Measurements from ENCODE around the gene SUGP1. TPM values are rescaled to one million over a fixed set of nuclear protein-coding genes. Genes with fewer than 3 reads are reported as not detected.

The SUGP1 gene
- total and polyA plus RNA-seq, 2 of the 13 experiments (the other 11 are each of a cell fraction or from before 2014, with no cell fraction given), result 21.6 to 25.9 TPM

GRCh38 chr19:19320361-19321140, at the start of gene SUGP1, which contains the start of gene MAU2 (continued):
- TF ChIP-seq RXRA (CRISPR knock-in tag; IDR thresholded peaks at IDR 0.05) (no peak), HHEX (CRISPR knock-in tag; IDR thresholded peaks at IDR 0.05) (no peak), MZF1 (CRISPR knock-in tag; IDR thresholded peaks at IDR 0.05; ENCODE audit: borderline replicate concordance) (no peak), IRF9 (CRISPR knock-in tag; IDR thresholded peaks at IDR 0.05; ENCODE audit: borderline replicate concordance) (0 out of 2 replicates have a peak, but pooled peaks have one; percentile 29), U2AF2 (IDR thresholded peaks at IDR 0.05; ENCODE audit: low read depth, low read length) (no peak), DMAP1 (CRISPR knock-in tag; IDR thresholded peaks at IDR 0.05) (peak; percentile 33; the same call in 1 of the 2 replicates), HMG20A (CRISPR knock-in tag; IDR thresholded peaks at IDR 0.05; ENCODE audit: borderline replicate concordance) (no peak), ZNF773 (CRISPR knock-in tag; IDR thresholded peaks at IDR 0.05; ENCODE audit: borderline replicate concordance) (no peak), THAP7 (CRISPR knock-in tag; IDR thresholded peaks at IDR 0.05) (peak; percentile 79; the same call in 1 of the 2 replicates), ZNF280B (CRISPR knock-in tag; IDR thresholded peaks at IDR 0.05; ENCODE audit: borderline replicate concordance) (peak; percentile 56; the same call in 1 of the 2 replicates), ZBTB20 (CRISPR knock-in tag; IDR thresholded peaks at IDR 0.05; ENCODE audit: borderline replicate concordance, low read depth) (0 out of 2 replicates have a peak, but pooled peaks have one; percentile 28), ZNF709 (CRISPR knock-in tag; IDR thresholded peaks at IDR 0.05) (peak; percentile 79), HOXD1 (CRISPR knock-in tag; IDR thresholded peaks at IDR 0.05) (0 out of 2 replicates have a peak, but pooled peaks have one; percentile 22), GMEB2 (CRISPR knock-in tag; IDR thresholded peaks at IDR 0.05; ENCODE audit: low read depth) (peak; percentile 29; the same call in 1 of the 2 replicates), ZBTB46 (CRISPR knock-in tag; IDR thresholded peaks at IDR 0.05; ENCODE audit: borderline replicate concordance) (no peak), PHF20 (CRISPR knock-in tag; IDR thresholded peaks at IDR 0.05) (peak; percentile 75), ZNF883 (CRISPR knock-in tag; IDR thresholded peaks at IDR 0.05; ENCODE audit: not compliant biosample characterization) (peak; percentile 92), ZNF138 (CRISPR knock-in tag; IDR thresholded peaks at IDR 0.05; ENCODE audit: low read depth) (no peak), ZNF546 (CRISPR knock-in tag; conservative IDR thresholded peaks at IDR 0.05) (peak; percentile 68; the same call in 1 of the 2 replicates), NRL (CRISPR knock-in tag; IDR thresholded peaks at IDR 0.05; ENCODE audit: borderline replicate concordance) (peak; percentile 70; the same call in 1 of the 2 replicates), SP5 (CRISPR knock-in tag; IDR thresholded peaks at IDR 0.05; ENCODE audit: borderline replicate concordance, low read depth) (0 out of 2 replicates have a peak, but pooled peaks have one; percentile 9), HNRNPH1 (optimal IDR thresholded peaks at IDR 0.05; ENCODE audit: low read depth, low read length) (peak; percentile 18), YEATS4 (CRISPR knock-in tag; IDR thresholded peaks at IDR 0.05; ENCODE audit: borderline replicate concordance) (peak; percentile 84; the same call in 1 of the 2 replicates)
